OCI-LY7 (cell line): Measurements from ENCODE around the gene POFUT1. TPM values are rescaled to one million over a fixed set of nuclear protein-coding genes. Genes with fewer than 3 reads are reported as not detected.

Source experiments
- BruUV-seq: library from RNA; stranded (reverse); fragments of 400-500 nt; replicated peaks from 2 replicates; lab custom pipeline; 2021; lab: Mats Ljungman, UMichigan
- CTCF ChIA-PET: fragments of 300-600 bp; sonication (Branson Sonifier 250); formaldehyde crosslinking; loops from one replicate; lab custom pipeline; 2022; ENCODE audit warnings: antibody characterized with exemption; ENCODE audit not compliant: unreplicated experiment; lab: Charles Lee
- POLR2A ChIA-PET: fragments of 300-600 bp; sonication (Branson Sonifier 250); formaldehyde crosslinking; loops from one replicate; lab custom pipeline; 2022; ENCODE audit warnings: antibody characterized with exemption; lab: Charles Lee
- DNase-seq: peaks from one replicate; pipeline ENCODE4 v3.0.0-alpha.2; 2015; ENCODE audit warnings: low spot score
- H2AFZ ChIP-seq: fragments of 200-600 bp; sonication (generic), shearing (Covaris generic); 2 replicates; pipeline ENCODE4 v1.6.1; 2014; ENCODE audit warnings: mild to moderate bottlenecking, antibody characterized with exemption, low read length, moderate library complexity
- H3K27ac ChIP-seq: fragments of 200-600 bp; sonication (generic); 2 replicates; pipeline ENCODE4 v1.5.1; 2014; ENCODE audit warnings: mixed run types, low read depth, mild to moderate bottlenecking, moderate library complexity, low read length, inconsistent platforms; ENCODE audit not compliant: poor library complexity, severe bottlenecking
- H3K36me3 ChIP-seq: fragments of 200-600 bp; sonication (generic); 2 replicates; pipeline ENCODE4 v1.6.1; 2014; ENCODE audit warnings: mild to moderate bottlenecking, antibody characterized with exemption, low read length, moderate library complexity, mixed read lengths; ENCODE audit not compliant: insufficient read depth
- H3K4me1 ChIP-seq: fragments of 200-600 bp; sonication (generic); 2 replicates; pipeline ENCODE4 v1.5.1; 2014; ENCODE audit warnings: mild to moderate bottlenecking, low read length; ENCODE audit not compliant: insufficient read depth, poor library complexity, severe bottlenecking
- H3K4me2 ChIP-seq: fragments of 200-600 bp; sonication (generic); 2 replicates; pipeline ENCODE4 v1.6.1; 2014; ENCODE audit warnings: mild to moderate bottlenecking, low read length
- H3K4me3 ChIP-seq: fragments of 200-600 bp; sonication (generic); 2 replicates; pipeline ENCODE4 v1.5.1; 2014; ENCODE audit warnings: mild to moderate bottlenecking, low read depth, low read length; ENCODE audit not compliant: poor library complexity, severe bottlenecking
- H3K79me2 ChIP-seq: fragments of 200-600 bp; sonication (generic); 2 replicates; pipeline ENCODE4 v1.6.1; 2016; ENCODE audit warnings: low read depth, mild to moderate bottlenecking, low read length, moderate library complexity, mixed read lengths; ENCODE audit not compliant: insufficient read depth
- H3K9me2 ChIP-seq: fragments of 200-600 bp; sonication (generic); 2 replicates; pipeline ENCODE4 v1.6.1; 2016; ENCODE audit warnings: mild to moderate bottlenecking, low read length, mixed read lengths; ENCODE audit not compliant: insufficient read depth
- H3K9me3 ChIP-seq: fragments of 200-600 bp; sonication (generic); 2 replicates; pipeline ENCODE4 v1.6.1; 2014; ENCODE audit warnings: mild to moderate bottlenecking, mixed run types, low read length, mixed read lengths
- H4K20me1 ChIP-seq: fragments of 200-600 bp; sonication (generic); 2 replicates; pipeline ENCODE4 v1.6.1; 2014; ENCODE audit warnings: mild to moderate bottlenecking, antibody characterized with exemption, low read length, moderate library complexity, mixed read lengths; ENCODE audit not compliant: insufficient read depth
- CTCF ChIP-seq: fragments of 200-600 bp; sonication (generic); conservative IDR thresholded peaks from 2 replicates; pipeline ENCODE4 v1.5.1; 2014; ENCODE audit warnings: mild to moderate bottlenecking, antibody characterized with exemption, low read length, moderate library complexity, mixed read lengths
- EZH2phosphoT487 ChIP-seq: fragments of 200-600 bp; sonication (generic); IDR thresholded peaks from 2 replicates; pipeline ENCODE4 v1.6.1; 2018; ENCODE audit warnings: low read depth, borderline replicate concordance, mild to moderate bottlenecking, mixed run types, antibody characterized with exemption, low read length, moderate library complexity, mixed read lengths
- intact Hi-C: fragments of 100-400 bp; cut with micrococcal nuclease; formaldehyde crosslinking; loops from one replicate; pipeline ENCODE4 v1.10.0; 2022; ENCODE audit not compliant: unreplicated experiment
- total RNA-seq, 2 experiments: library from RNA; depleted of rRNA in 1 of 2; stranded (reverse); fragments of >200 nt in 1 of 2; shearing (Covaris generic) in 1 of 2; gene quantifications; 2 replicates each; pipeline ENCODE4 v1.2.3, GENCODE V29; 2014 to 2022

POFUT1 gene
- total RNA-seq, 2 experiments from 2014 or later: 21.4 to 33.1 TPM

- no TSS peak for BruUV-seq
- Histone ChIP-seq H3K27ac (no peak overlapping the region), H3K4me1 (peaks cover 7% of the 10 kb centered on the region), H2AFZ (no peak overlapping the region), H3K4me3 (no peak overlapping the region), H3K9me3 (no peaks in the 10 kb centered on the region), H3K79me2 (peaks cover 13% of the 10 kb centered on the region), H3K9me2 (no peaks in the 10 kb centered on the region), H3K36me3 (peaks cover 81% of the 10 kb centered on the region), H3K4me2 (no peak overlapping the region), H4K20me1 (no peaks in the 10 kb centered on the region)
- intact Hi-C loops: no loop called here
- TF ChIP-seq EZH2phosphoT487 (no peak), CTCF (no peak)
- no peak for DNase-seq
- ChIA-PET POLR2A (interaction anchor here (0.7 kb wide), 1 partner anchor 11 kb away, joined by 4 read pairs; no protein-coding TSS in a partner anchor), CTCF (no interaction called here)
Measured at GRCh38 chr20:32213870-32214269, 6.2 kb downstream of the POFUT1 start.

- peaks cover 88% of the 10 kb centered on the region for H3K36me3 ChIP-seq
- H3K4me2 ChIP-seq: no peak overlapping the region
- POLR2A ChIA-PET: interaction anchor here (0.6 kb wide), 1 partner anchor 183 kb away, joined by 3 read pairs; no protein-coding TSS in a partner anchor
- H3K9me3 ChIP-seq: no peaks in the 10 kb centered on the region
- H2AFZ ChIP-seq: no peak overlapping the region
- H3K9me2 ChIP-seq: no peaks in the 10 kb centered on the region
- TF ChIP-seq EZH2phosphoT487 (no peak), CTCF (no peak)
- no peak for DNase-seq
- intact Hi-C loops: no loop called here
- no peak overlapping the region for H3K4me3 ChIP-seq
- peaks cover 5% of the 10 kb centered on the region; the same call in 1 of the 2 replicates for H3K79me2 ChIP-seq
- CTCF ChIA-PET: no interaction called here
- H4K20me1 ChIP-seq: no peaks in the 10 kb centered on the region
- H3K27ac ChIP-seq: no peak overlapping the region
- BruUV-seq: no TSS peak
- no peaks in the 10 kb centered on the region for H3K4me1 ChIP-seq
Measured at GRCh38 chr20:32215147-32215546, 7.5 kb downstream of the POFUT1 start.

GRCh38 chr20:32215729-32216128 lies 8.0 kb downstream of the POFUT1 start:
- DNase-seq: no peak
- Histone ChIP-seq H2AFZ (no peak overlapping the region), H3K4me1 (no peaks in the 10 kb centered on the region), H3K79me2 (peaks cover 5% of the 10 kb centered on the region; the same call in 1 of the 2 replicates), H3K9me2 (no peaks in the 10 kb centered on the region), H3K27ac (no peak overlapping the region), H3K9me3 (no peaks in the 10 kb centered on the region), H4K20me1 (no peaks in the 10 kb centered on the region), H3K36me3 (peaks cover 87% of the 10 kb centered on the region), H3K4me2 (no peak overlapping the region), H3K4me3 (no peak overlapping the region)
- CTCF ChIA-PET: no interaction called here
- BruUV-seq: no TSS peak
- no peak for TF ChIP-seq CTCF
- no peak for TF ChIP-seq EZH2phosphoT487
- POLR2A ChIA-PET: interaction anchor here (1.0 kb wide), 1 partner anchor 13 kb away, joined by 3 read pairs; no protein-coding TSS in a partner anchor
- intact Hi-C loops: no loop called here
